GM23338 (cell line): ENCODE results near the gene BRSK2. TPM values are rescaled to one million over a fixed set of nuclear protein-coding genes. Genes with fewer than 3 reads are reported as not detected.

Experiments used
- ATAC-seq: fragments of 200-7000 bp; cut with Tn5 transposase; 3 replicates; pipeline ENCODE4 v1.9.1; 2020
- DNase-seq: peaks from one replicate; pipeline ENCODE4 v3.0.0-alpha.2; 2015; ENCODE audit warnings: low spot score
- H2AFZ ChIP-seq: fragments of 200-600 bp; sonication (generic); 2 replicates; pipeline ENCODE4 v1.8.0; 2016; ENCODE audit warnings: antibody characterized with exemption, mild to moderate bottlenecking, moderate library complexity
- H3F3A ChIP-seq: fragments of 200-600 bp; sonication (generic); replicated peaks from 2 replicates; pipeline ENCODE4 v1.8.0; 2017; ENCODE audit warnings: antibody characterized with exemption, mixed run types, low read depth
- H3K27ac ChIP-seq: fragments of 200-600 bp; sonication (generic); 2 replicates; pipeline ENCODE4 v1.6.1; 2016; ENCODE audit warnings: low read depth
- H3K27me3 ChIP-seq: fragments of 200-600 bp; sonication (generic); 2 replicates; pipeline ENCODE4 v1.8.0; 2016; ENCODE audit warnings: mild to moderate bottlenecking, mixed run types, moderate library complexity; ENCODE audit not compliant: insufficient read depth
- H3K36me3 ChIP-seq: fragments of 200-600 bp; sonication (generic); 2 replicates; pipeline ENCODE4 v1.8.0; 2016; ENCODE audit warnings: mild to moderate bottlenecking; ENCODE audit not compliant: insufficient read depth
- H3K4me1 ChIP-seq: fragments of 200-600 bp; sonication (generic); 2 replicates; pipeline ENCODE4 v1.8.0; 2016; ENCODE audit warnings: mild to moderate bottlenecking, moderate library complexity; ENCODE audit not compliant: insufficient read depth
- H3K4me2 ChIP-seq: fragments of 200-600 bp; sonication (generic); 2 replicates; pipeline ENCODE4 v1.7.1; 2017; ENCODE audit warnings: mixed run types
- H3K4me3 ChIP-seq: fragments of 200-600 bp; sonication (generic); 2 replicates; pipeline ENCODE4 v1.6.1; 2016; ENCODE audit warnings: mixed run types
- H3K79me2 ChIP-seq: fragments of 200-600 bp; sonication (generic); replicated peaks from 2 replicates; pipeline ENCODE4 v1.8.0; 2017; ENCODE audit warnings: mild to moderate bottlenecking; ENCODE audit not compliant: insufficient read depth
- H3K9me2 ChIP-seq: fragments of 200-600 bp; sonication (generic); 2 replicates; pipeline ENCODE4 v1.8.0; 2017; ENCODE audit not compliant: insufficient read depth
- H4K20me1 ChIP-seq: fragments of 200-600 bp; sonication (generic); replicated peaks from 2 replicates; pipeline ENCODE4 v1.8.0; 2017; ENCODE audit warnings: mild to moderate bottlenecking; ENCODE audit not compliant: insufficient read depth
- H3K27ac Mint-ChIP-seq: 2 replicates; pipeline ENCODE4 v1.8.0; 2020; ENCODE audit warnings: inconsistent platforms, mild to moderate bottlenecking, moderate library complexity, mixed read lengths
- H3K27me3 Mint-ChIP-seq: 3 replicates; pipeline ENCODE4 v1.8.0; 2022; ENCODE audit warnings: low read depth, mild to moderate bottlenecking, moderate library complexity, mixed read lengths, inconsistent platforms; ENCODE audit not compliant: insufficient read depth, poor library complexity
- H3K36me3 Mint-ChIP-seq: 3 replicates; pipeline ENCODE4 v1.8.0; 2021; ENCODE audit warnings: low read depth, mild to moderate bottlenecking, inconsistent platforms, moderate library complexity, mixed read lengths
- H3K4me1 Mint-ChIP-seq: 3 replicates; pipeline ENCODE4 v1.8.0; 2020; ENCODE audit warnings: mild to moderate bottlenecking, inconsistent platforms, mixed read lengths
- H3K4me3 Mint-ChIP-seq: 3 replicates; pipeline ENCODE4 v1.8.0; 2021; ENCODE audit warnings: moderate library complexity, mild to moderate bottlenecking, inconsistent platforms, mixed read lengths
- H3K9me3 Mint-ChIP-seq: 3 replicates; pipeline ENCODE4 v1.8.0; 2020; ENCODE audit warnings: moderate library complexity, mild to moderate bottlenecking, inconsistent platforms, mixed read lengths
- CREB1 ChIP-seq: fragments of 250-450 bp; sonication (Bioruptor Pico); IDR thresholded peaks from 2 replicates; pipeline ENCODE4 v1.5.0; 2020; ENCODE audit warnings: low read depth, mild to moderate bottlenecking, moderate library complexity
- EZH2 ChIP-seq: fragments of 200-600 bp; sonication (generic); IDR thresholded peaks from one replicate; pipeline ENCODE4 v1.8.0; 2017; ENCODE audit warnings: antibody characterized with exemption, mild to moderate bottlenecking, low read depth; ENCODE audit not compliant: unreplicated experiment
- EZH2phosphoT487 ChIP-seq: fragments of 200-600 bp; sonication (generic); IDR thresholded peaks from one replicate; pipeline ENCODE4 v1.8.1; 2018; ENCODE audit warnings: antibody characterized with exemption; ENCODE audit not compliant: unreplicated experiment
- POLR2AphosphoS5 ChIP-seq: IDR thresholded peaks from 2 replicates; pipeline ENCODE4 v1.6.1; 2016; ENCODE audit warnings: antibody characterized with exemption, low read depth
- STAT1 ChIP-seq: IDR thresholded peaks from one replicate; pipeline ENCODE4 v1.6.1; 2016; ENCODE audit warnings: antibody characterized with exemption; ENCODE audit not compliant: unreplicated experiment
- polyA plus RNA-seq: library from polyadenylated mRNA; unstranded; fragments of >200 nt; fragmentation: Nextera tagmentation; extraction: Ambion mirVana; gene quantifications from 2 replicates; pipeline ENCODE4 v1.2.1, GENCODE V29; 2016
- total RNA-seq: library from RNA; depleted of rRNA; stranded (reverse); fragments of >200 nt; shearing (Covaris generic); gene quantifications from 2 replicates; pipeline ENCODE4 v1.2.3, GENCODE V29; 2014
- TF ChIP-seq, protein P1 (sequence below): fragments of 250-450 bp; sonication (Bioruptor Pico); IDR thresholded peaks from 2 replicates; pipeline ENCODE4 v1.5.0; 2020; ENCODE audit warnings: mild to moderate bottlenecking, moderate library complexity

BRSK2 gene
- total and polyA plus RNA-seq, 2 experiments from 2014 or later, result 7.2 to 20.3 TPM

- Mint-ChIP-seq H3K4me1 (peaks cover 10% of the 10 kb centered on the region), H3K27me3 (peaks cover 4% of the 10 kb centered on the region), H3K36me3 (peaks cover 8% of the 10 kb centered on the region; the same call in 1 of the 3 replicates), H3K9me3 (peaks cover 4% of the 10 kb centered on the region; the same call in 1 of the 3 replicates), H3K27ac (no peak overlapping the region), H3K4me3 (no peak overlapping the region)
- H3K36me3 ChIP-seq, result no peaks in the 10 kb centered on the region
- ATAC-seq, result no peak
- no peaks in the 10 kb centered on the region for H3K4me1 ChIP-seq
- no peak overlapping the region for H3K4me3 ChIP-seq
- no peaks in the 10 kb centered on the region for H3F3A ChIP-seq
- no peak for DNase-seq
- no peak for TF ChIP-seq EZH2phosphoT487
- no peak for TF ChIP-seq POLR2AphosphoS5
- TF ChIP-seq, protein P1, sequence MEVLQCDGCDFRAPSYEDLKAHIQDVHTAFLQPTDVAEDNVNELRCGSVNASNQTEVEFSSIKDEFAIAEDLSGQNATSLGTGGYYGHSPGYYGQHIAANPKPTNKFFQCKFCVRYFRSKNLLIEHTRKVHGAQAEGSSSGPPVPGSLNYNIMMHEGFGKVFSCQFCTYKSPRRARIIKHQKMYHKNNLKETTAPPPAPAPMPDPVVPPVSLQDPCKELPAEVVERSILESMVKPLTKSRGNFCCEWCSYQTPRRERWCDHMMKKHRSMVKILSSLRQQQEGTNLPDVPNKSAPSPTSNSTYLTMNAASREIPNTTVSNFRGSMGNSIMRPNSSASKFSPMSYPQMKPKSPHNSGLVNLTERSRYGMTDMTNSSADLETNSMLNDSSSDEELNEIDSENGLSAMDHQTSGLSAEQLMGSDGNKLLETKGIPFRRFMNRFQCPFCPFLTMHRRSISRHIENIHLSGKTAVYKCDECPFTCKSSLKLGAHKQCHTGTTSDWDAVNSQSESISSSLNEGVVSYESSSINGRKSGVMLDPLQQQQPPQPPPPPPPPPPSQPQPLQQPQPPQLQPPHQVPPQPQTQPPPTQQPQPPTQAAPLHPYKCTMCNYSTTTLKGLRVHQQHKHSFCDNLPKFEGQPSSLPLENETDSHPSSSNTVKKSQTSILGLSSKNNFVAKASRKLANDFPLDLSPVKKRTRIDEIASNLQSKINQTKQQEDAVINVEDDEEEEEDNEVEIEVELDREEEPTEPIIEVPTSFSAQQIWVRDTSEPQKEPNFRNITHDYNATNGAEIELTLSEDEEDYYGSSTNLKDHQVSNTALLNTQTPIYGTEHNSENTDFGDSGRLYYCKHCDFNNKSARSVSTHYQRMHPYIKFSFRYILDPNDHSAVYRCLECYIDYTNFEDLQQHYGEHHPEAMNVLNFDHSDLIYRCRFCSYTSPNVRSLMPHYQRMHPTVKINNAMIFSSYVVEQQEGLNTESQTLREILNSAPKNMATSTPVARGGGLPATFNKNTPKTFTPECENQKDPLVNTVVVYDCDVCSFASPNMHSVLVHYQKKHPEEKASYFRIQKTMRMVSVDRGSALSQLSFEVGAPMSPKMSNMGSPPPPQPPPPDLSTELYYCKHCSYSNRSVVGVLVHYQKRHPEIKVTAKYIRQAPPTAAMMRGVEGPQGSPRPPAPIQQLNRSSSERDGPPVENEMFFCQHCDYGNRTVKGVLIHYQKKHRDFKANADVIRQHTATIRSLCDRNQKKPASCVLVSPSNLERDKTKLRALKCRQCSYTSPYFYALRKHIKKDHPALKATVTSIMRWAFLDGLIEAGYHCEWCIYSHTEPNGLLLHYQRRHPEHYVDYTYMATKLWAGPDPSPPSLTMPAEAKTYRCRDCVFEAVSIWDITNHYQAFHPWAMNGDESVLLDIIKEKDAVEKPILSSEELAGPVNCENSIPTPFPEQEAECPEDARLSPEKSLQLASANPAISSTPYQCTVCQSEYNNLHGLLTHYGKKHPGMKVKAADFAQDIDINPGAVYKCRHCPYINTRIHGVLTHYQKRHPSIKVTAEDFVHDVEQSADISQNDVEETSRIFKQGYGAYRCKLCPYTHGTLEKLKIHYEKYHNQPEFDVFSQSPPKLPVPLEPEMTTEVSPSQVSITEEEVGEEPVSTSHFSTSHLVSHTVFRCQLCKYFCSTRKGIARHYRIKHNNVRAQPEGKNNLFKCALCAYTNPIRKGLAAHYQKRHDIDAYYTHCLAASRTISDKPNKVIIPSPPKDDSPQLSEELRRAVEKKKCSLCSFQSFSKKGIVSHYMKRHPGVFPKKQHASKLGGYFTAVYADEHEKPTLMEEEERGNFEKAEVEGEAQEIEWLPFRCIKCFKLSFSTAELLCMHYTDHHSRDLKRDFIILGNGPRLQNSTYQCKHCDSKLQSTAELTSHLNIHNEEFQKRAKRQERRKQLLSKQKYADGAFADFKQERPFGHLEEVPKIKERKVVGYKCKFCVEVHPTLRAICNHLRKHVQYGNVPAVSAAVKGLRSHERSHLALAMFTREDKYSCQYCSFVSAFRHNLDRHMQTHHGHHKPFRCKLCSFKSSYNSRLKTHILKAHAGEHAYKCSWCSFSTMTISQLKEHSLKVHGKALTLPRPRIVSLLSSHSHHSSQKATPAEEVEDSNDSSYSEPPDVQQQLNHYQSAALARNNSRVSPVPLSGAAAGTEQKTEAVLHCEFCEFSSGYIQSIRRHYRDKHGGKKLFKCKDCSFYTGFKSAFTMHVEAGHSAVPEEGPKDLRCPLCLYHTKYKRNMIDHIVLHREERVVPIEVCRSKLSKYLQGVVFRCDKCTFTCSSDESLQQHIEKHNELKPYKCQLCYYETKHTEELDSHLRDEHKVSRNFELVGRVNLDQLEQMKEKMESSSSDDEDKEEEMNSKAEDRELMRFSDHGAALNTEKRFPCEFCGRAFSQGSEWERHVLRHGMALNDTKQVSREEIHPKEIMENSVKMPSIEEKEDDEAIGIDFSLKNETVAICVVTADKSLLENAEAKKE (CRISPR knock-in tag), result no peak
- no peak for TF ChIP-seq EZH2
- no peak for TF ChIP-seq STAT1
- TF ChIP-seq CREB1 (CRISPR knock-in tag), result no peak
- H4K20me1 ChIP-seq, result peaks cover 11% of the 10 kb centered on the region
- no peak overlapping the region for H2AFZ ChIP-seq
- H3K27me3 ChIP-seq, result no peaks in the 10 kb centered on the region
- no peak overlapping the region for H3K27ac ChIP-seq
- H3K4me2 ChIP-seq, result no peak overlapping the region
- peaks cover 74% of the 10 kb centered on the region for H3K79me2 ChIP-seq
- no peaks in the 10 kb centered on the region for H3K9me2 ChIP-seq
These were observed 6.7 kb downstream of the BRSK2 start for GRCh38 chr11:1396375-1396841.
